Bone marrow (tissue), 2 donors: Measurements from ENCODE around the gene MRPS6.

Source experiments
- DNase-seq, 2 donors: peaks; one replicate each; lab custom pipeline; 2025; lab: John Stamatoyannopoulos, UW

MRPS6 gene

GRCh38 chr21:34132926-34133325, 59.5 kb downstream of the MRPS6 start:
- no peak for DNase-seq

GRCh38 chr21:34133392-34133791, 60.0 kb downstream of the MRPS6 start:
- no peak for DNase-seq

DNA sequence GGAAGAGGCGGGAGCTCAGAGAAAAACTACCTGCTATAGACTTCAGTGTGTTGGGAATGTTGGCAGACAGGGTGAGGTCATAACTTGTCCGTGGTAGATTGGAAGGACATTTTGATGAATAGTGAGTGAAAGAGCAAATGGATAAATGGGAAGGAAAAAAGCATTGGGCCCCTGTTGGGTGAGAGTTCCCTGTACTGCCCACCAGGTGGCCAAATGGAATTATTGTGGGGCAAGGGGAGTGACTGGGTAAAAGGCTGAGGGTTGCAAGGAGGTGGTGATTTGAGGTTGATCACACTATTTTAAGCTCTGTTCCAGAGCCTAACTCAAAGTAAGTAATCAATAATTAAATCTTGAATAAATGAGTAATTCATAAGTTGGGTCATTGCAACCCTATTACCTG, 60.4 kb downstream of the MRPS6 start:
- DNase-seq: no peak

DNA sequence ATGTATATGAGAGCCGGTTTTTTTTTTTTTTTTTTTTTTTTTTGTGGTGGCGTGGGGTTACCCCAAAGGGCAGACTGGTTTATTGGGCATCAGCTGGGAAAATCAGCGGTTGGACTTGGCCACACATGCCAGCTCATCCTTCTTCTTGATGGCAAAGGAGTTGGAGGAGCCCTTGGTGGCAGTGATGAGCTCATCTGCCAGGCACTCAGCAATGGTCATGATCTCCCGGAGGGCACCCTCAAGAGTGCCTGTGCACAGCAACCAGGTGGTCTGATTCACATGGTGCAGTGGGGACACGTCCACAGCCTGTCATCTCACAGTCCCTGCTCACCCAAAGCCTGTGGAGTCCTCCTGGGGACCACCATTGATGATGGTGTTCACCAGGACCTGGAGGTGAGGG, 62.0 kb downstream of the MRPS6 start:
- no peak for DNase-seq

DNA sequence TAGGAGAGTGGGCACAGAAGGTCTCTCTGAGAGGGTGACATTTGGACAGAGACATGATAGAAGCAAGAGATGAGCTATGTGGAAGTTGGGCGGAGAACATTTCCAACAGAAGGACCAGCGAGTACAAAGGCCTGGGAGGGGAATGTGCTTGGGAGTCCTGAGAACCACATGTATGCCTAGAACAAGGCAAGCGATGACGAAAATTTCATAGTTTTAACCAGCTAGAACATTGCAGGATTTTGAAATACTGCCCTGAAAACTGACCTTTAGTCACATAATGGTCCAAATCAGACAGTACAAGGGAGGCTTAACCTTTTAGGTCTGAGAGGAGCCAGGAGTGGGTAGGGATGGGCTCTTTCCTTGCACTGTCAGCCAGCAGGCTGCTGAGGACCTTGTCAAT, 68.0 kb downstream of the MRPS6 start:
- DNase-seq: no peak

DNA sequence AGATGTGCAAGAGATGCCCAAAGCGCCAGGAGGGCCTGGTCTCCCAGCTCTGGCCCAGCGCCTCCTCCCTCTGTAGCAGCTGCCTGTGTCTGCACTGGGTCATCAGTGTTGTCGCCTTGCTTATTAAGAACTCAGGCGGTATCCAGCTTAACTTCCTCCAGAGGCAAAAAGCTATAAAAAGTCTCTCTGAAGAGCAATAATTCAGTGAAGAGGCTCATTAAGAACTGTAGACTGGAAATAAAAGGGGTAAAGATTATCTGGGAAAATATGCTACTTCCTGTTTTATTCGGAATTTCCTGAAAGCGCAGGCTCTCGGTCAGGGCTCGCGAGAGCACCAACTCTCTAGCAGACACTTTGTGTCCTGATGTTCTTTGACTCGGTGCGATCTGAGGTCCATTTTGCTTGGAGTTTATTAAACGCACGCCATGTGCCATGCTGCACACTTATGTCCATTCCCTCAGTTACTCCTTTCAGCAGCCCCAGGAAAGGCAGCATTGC, 70.4 kb downstream of the MRPS6 start:
- DNase-seq: no peak

DNA sequence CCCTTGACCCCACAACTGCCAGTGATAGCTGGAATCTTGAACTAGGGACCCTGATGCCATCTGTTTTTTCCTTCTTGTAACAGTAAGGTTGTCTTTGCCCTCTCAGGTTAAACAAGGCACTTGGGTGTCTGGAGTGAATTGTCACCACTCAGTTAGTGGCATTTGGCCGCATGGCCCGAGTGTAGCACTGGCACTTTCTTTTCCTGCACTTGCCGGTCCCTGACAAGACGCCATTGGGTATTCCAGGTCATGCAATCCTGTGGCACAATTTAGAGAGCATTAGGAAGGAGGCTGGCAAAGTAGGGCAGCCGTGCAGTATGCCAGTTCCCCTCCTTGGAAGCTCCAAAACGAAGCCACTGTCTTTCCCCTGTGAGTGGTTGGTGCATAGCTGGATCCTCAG, 70.8 kb downstream of the MRPS6 start:
- DNase-seq: no peak

DNA sequence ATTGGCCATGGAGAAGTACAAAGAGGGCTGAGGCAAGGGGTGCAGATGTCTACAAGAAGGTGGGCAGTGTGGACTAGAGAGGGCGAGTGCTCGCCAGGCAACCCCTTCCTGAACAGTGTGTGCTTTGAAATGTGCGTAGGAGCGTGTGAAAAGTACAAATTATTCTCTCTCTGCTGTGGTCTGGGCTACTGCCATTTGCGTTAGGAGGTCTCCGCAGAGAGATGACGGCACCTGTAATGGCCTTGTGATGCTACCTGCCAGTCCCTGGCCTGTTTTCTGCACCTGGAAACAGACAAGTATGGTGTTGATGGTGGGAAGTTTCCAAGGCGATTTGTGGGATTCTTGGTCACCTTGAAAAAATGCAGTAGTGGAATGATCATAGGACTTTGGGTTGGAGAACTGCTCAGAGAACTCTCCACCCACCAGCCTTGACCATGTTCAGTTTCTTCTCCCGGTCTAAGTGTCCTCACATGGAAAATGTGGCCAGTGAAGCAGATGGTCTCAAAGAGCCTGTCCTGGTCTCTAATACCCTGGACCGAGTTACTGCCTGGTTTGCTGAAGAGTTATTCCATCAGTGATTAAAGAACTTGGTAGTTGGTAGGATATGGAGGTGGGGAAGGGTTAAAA, 74.5 kb downstream of the MRPS6 start:
- DNase-seq: no peak

DNA sequence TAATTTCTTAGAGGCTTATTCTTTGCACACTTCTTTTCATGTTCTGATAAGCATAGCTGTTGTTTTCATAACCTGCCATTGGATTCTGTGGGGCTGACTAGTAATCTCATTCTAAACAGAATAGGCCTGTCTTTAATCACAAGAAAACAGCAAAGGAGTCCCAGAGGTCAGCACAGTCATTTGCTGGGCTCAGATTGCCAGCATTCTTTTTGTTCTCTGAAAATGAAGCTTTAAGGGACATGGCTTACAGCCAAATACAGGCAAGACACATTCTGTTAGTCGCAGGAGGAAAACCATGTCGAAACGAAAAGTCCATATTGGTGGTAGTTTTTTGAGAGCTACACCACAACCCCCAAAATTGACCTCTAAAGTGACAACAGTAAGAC, 75.0 kb downstream of the MRPS6 start:
- no peak for DNase-seq

DNA sequence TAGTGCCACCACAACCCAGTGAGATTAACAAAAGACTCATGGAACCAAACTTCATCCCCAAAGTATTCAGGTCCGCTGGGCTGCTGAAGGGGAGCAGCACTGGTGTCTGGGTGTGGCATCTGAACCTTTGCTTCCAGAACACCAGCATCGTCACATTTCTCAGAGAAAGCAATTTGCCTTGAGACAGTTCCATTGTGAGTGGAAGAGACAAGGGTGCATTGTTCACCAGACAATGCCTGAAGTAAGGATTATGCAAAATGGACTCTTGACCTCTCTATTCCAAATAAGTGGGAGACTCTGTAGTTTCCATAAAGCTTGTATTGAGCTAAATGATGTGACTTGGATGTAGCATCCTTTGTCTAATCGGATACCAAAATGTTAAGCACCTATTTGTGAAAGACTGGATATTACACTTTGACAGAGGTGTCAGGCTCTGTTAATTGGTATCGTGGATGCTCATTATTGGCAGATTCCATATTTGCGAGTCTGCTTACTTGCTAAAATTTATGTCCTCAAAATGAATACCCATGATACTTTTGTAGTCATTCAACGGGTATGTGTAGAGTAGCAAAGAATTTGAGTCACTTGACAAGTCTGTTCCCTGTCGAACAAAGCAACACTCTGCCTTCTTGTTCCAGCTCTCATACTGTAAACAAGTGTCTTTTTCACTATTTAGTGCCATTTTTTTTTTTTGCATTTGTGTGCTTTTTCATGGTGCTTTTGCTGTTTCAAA, 75.6 kb downstream of the MRPS6 start:
- DNase-seq: no peak

- no peak for DNase-seq
Observed at GRCh38 chr21:34152500-34152899, 79.1 kb downstream of the MRPS6 start.

- DNase-seq: no peak
Observed at GRCh38 chr21:34154878-34155277, 81.5 kb downstream of the MRPS6 start.

- DNase-seq: no peak
Observed at GRCh38 chr21:34156957-34157356, 83.6 kb downstream of the MRPS6 start.

DNA sequence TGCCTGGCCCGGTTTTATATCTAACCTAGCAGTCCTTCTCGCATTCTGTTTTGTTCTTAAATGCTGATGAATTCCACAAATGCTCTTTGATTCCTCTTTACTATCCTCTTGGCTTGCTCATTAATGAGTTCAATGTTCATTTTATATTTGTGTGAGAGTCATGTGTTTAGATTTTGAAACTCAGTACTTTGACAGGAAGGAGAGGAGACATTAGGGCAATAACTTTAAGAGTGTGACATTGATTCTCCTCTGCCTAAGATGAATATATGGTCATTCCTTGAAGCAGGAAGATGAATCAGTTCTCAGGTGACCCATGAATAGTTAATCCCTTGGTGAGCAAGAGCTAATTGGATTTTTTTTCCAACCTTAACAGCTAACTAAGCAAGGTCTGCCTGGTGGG, 84.1 kb downstream of the MRPS6 start:
- no peak for DNase-seq

DNA sequence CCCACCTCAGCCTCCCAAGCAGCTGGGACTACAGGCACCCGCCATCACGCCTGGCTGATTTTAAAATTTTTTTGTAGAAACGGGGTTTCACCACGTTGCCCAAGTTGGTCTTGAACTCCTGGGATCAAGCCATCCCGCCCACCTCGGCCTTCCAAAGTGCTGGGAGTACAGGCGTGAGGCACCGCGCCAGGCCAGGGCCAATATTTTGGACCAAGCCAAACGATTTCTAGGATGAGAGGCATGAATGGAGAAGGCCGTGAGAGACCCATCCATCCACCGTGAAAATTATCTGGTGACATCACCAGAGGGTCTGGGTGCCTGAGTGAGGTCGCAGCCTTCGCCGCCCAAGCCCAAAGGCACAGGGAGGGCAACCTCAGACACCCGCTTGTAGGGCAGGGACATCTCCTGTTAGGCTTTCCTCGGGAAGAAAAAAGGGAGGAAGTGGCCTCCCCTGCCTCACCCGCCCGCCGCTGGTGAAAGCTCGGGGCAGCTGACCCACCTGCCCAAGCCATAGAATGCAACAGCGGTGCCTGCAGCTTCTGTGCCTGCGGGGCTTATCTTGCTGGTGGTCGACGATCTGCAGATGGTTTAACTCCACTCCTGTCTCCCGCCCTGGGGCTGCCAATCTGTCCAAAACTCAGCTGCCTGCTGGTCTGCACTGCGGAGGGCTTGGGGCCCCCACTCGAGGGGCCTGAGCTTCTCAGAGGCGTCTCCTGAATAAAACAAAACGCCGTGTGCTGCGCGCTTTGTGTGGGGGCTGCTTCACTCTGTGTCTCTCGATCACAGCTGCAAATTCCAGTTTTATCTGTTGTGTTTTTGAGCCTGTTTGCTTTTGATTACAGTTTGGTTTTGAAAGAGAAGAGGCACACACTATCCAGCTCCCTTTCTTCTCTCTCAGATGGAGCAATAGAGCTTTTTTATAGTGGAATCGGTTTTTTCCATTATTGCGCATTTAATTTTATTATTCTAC, 85.8 kb downstream of the MRPS6 start:
- no peak for DNase-seq

- no peak for DNase-seq
Observed at GRCh38 chr21:34166468-34166867, 93.1 kb downstream of the MRPS6 start.

DNA sequence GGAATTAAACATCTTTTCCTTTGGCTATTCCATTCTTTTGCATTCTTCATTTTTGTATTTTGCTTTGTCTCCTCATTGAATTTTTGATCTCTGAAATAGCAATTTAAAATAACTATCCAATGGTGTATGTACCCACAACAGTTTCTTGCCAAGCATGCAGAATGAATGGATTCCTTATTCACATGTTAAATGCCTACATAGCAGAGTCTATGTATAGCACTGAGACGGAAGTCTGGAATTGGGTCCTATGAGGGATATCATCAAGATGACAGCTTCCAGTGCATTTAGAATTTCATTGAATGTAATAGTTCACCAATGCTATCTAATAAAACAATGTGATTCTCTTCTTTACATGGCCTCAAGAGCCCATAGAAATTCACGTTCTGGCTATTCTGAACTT, 97.5 kb downstream of the MRPS6 start:
- DNase-seq: no peak

DNA sequence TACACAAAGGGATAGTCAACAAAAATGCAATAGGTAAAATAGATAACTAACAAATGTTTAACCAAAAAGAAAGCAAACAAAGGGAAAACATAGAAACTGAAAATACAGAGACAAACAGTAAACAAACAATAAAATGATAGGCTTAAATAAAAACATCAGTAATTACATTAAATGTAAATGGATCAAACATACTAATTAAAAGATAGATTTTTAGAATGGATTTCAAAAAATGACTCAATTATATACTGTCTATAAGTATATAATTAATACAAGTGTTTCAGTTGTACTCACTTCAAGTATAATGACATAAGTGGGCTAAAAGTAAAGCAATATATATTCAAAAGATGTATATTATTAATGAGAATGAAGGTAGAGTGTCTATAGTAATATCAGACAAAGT, 101.1 kb downstream of the MRPS6 start:
- DNase-seq: no peak

DNA sequence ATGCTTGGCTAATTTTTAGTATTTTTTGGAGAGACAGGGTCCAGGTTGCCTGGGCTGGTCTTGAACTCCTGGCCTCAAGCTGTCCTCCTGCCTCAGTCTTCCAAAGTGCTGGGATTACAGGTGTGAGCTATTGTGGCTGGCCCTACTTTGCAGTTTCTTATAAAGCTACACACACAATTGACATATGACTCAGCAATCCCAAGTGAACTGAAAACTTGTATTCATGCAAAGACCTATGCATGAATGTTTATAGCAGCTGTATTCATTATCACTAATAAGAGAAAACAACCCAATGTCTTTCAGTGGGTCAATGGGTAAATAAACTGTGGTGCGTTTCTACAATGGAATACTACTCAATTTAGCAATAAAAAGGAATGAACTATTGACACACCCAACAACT, 103.1 kb downstream of the MRPS6 start:
- no peak for DNase-seq

DNA sequence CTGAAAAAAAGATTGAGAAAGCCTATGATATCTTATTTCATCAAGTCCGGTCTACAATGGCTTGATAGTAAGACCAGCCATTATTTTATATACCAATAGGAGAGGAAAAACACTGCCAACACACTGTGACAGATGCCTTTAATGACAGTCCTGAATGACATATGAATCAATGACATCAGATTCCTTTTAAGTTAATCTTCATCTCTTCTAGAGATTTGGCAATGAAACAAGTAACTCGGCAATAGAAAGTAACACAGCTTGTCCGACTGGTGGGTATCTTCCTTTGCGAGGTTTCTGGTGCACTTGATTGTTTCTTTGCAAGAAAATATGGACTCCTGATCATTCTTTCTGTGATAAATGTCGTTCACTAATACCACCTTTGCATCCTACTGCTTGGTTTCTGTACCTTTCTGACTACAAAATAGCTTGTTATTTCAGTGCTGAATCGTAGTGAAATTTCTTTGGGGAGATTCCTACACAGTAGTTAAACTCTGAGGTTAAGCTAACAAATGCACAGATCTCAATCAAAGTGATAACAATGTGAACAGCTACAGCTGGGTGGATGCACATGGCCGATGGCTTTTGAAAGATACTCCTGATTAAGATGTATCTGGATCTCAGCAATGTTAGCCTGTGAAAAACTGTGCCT, 104.7 kb downstream of the MRPS6 start:
- DNase-seq: no peak

GRCh38 chr21:34179204-34179935, 106.0 kb downstream of the MRPS6 start:
- DNase-seq: no peak
